NCI-H1105 treated with DMSO at 0.1 percent for 48 hours (cell line): Measurements from ENCODE around the gene PPIH.
"Not testable (repeated sequence)": the region's sequence is repeated elsewhere in the genome, so short reads cannot be mapped to it uniquely, and the experiment has no call there.

Experiments
- DNase-seq: peaks from one replicate; lab custom pipeline; 2025; lab: John Stamatoyannopoulos, UW

PPIH gene

GRCh38 chr1:42682484-42682738, 24.2 kb downstream of the PPIH start:
- not testable (repeated sequence) for DNase-seq

- DNase-seq, result peak; percentile 38
Measured at GRCh38 chr1:42682739-42683531, 24.7 kb downstream of the PPIH start.

DNA sequence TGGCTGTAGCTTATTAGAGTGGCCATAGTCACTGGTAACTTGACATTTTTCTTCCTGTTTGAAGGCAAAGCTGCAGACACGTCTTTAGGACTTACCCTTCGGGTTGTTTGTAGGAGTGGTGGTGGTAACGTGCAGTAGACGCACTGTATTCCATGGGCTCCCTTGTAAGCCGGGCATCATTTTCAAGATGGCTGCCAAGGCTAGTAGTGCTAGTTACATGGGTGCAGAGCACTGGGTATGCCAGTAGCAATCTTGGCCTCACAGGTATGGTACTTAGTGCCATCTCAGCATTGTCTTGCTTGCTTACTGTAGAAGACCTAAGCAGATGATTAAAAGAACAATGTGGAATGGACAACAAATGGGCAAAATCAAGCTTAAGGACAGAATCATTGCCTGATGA, 25.9 kb downstream of the PPIH start:
- peak; percentile 7 for DNase-seq

GRCh38 chr1:42686418-42686817, 28.2 kb downstream of the PPIH start:
- DNase-seq, result no peak

- no peak for DNase-seq
Measured at GRCh38 chr1:42689912-42690311, 31.7 kb downstream of the PPIH start.

GRCh38 chr1:42690477-42691156, 32.4 kb downstream of the PPIH start:
- peak; percentile 16 for DNase-seq

GRCh38 chr1:42691157-42691498, 32.9 kb downstream of the PPIH start:
- no peak for DNase-seq

DNA sequence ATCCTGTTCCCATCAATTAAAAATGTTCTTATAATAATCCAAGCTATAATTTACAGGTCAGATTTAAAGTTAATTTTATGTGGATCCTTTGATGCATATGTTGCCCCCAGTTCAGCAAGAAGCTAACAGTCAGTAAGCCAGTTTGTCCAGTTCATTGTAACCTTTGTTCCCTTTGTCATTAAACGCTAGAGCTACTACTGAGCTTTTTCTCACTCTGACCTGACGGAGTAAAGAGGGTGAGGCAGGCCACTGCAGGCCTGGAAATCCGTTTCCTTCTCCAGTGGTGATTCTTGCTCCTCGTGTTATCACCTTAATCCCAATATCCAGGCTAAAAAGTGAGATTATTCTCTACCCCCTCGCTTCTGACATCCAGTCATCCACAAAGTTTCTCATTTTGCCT, 34.2 kb downstream of the PPIH start:
- DNase-seq, result no peak

- no peak for DNase-seq
Measured at GRCh38 chr1:42692911-42693310, 34.7 kb downstream of the PPIH start.

- no peak for DNase-seq
Measured at GRCh38 chr1:42698081-42698813, 40.0 kb downstream of the PPIH start.

DNA sequence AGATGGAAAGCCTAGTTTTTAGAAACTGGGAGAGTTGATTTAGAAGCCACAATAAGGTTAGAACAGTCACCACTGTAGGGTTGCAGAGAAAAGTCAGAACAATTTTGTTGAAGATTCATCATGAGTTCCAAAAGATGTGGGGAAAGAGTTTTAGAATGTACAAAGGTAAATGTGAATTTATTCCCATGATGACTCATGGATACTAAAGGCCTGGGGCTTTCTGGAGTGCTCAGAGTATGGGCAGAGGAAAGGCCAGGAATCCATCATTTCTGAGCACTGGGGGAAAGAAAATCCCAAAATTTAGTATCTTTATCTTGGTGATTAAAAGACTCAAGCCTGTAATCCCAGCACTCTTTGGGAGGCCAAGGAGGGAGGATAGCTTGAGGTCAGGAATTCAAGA, 41.8 kb downstream of the PPIH start:
- no peak for DNase-seq

DNA sequence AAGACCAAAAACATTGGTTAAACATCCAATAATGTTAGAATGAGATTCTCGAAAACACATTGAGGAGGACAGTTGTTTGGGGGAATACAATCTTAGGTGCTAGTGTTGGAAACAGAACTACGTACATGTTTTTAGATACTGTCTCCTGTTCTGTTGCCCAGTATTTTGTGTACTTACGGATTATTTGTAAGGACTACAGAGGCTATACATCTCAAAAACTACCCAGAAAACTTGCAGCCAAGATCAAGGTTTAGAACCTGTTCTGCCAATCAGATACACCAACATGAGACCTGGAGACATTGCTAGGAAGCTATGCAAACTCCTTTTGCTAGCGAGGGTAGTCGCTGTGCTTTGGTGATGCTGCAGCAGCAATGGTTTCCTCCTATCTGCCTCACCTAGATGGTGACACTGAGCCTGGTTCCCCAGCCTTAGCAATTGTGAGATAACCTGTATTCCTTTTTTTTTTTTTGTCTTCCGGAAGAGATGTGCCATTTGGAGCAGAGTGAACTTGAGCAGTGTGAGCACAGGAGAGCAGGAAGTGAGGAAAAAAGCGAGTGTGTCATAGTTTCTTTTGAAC, 45.8 kb downstream of the PPIH start:
- DNase-seq, result no peak

GRCh38 chr1:42712808-42713207, 54.6 kb downstream of the PPIH start:
- not testable (repeated sequence) for DNase-seq

DNA sequence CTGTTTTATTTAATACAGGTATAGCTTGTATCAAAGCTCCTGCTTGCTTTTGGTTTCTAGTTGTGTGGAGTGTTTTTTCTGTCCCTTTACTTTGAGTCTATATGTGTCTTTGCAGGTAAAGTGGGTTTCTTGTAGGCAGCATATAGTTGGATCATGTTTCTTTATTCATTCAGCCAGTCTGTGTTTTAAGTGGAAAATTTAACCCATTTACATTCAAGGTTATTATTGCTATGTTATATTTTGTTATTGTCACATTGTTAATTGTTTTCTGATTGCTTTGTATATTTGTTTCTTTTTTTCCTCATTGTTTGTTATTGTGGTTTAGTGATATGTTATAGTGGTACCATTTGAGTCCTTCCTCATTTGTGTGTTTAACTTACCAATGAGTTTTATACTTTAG, 55.1 kb downstream of the PPIH start:
- no peak for DNase-seq

GRCh38 chr1:42714441-42714840, 56.2 kb downstream of the PPIH start:
- not testable (repeated sequence) for DNase-seq

- DNase-seq, result no peak
Measured at GRCh38 chr1:42720868-42721267, 62.6 kb downstream of the PPIH start.

- DNase-seq, result peak; percentile 7
Measured at GRCh38 chr1:42721926-42722325, 63.7 kb downstream of the PPIH start.

DNA sequence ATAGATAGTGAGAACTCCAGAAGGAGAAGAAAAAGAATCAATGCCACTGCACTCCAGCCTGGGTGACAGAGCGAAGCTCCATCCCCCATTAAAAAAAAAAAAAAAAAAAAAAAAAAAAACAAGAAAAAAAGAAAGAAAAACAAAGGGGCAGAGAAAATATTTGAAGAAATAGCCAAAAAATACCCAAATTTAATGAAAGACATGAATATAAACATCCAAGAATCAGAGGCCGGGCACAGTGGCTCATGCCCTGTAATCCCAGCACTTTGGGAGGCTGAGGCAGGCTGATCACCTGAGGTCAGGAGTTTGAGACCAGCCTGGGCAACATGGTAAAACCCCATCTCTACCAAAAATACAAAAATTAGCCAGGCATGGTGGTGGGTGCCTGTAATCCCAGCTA, 64.2 kb downstream of the PPIH start:
- not testable (repeated sequence) for DNase-seq

GRCh38 chr1:42723511-42723910, 65.3 kb downstream of the PPIH start:
- DNase-seq, result no peak

- not testable (repeated sequence) for DNase-seq
Measured at GRCh38 chr1:42725820-42726219, 67.6 kb downstream of the PPIH start.
